ENCODE measurements around the gene BMI1. TPM values are rescaled to one million over a fixed set of nuclear protein-coding genes. Genes with fewer than 3 reads are reported as not detected.

The BMI1 gene
- total RNA-seq, 1 experiment from 2014 or later, result 6.8 TPM

- Histone ChIP-seq H3K23me2 (ENCODE audit: insufficient read length, low read depth, low read length, poor library complexity, severe bottlenecking) (peaks cover 14% of the 10 kb centered on the region), H3K23ac (ENCODE audit: insufficient read length, low read depth, low read length) (no peak overlapping the region), H3K14ac (ENCODE audit: insufficient read depth, low read length) (no peak overlapping the region), H3T11ph (ENCODE audit: low read length) (no peak overlapping the region), H2BK15ac (ENCODE audit: low read depth, low read length) (no peak overlapping the region), H2BK120ac (ENCODE audit: low read depth, low read length, poor library complexity, severe bottlenecking) (no peak overlapping the region), H3K4me2 (ENCODE audit: insufficient read depth, insufficient read length, low read length) (no peak overlapping the region), H2BK12ac (ENCODE audit: insufficient read length, low read depth, low read length) (no peak overlapping the region), H3K27me3 (ENCODE audit: insufficient read depth, low read length) (peaks cover 47% of the 10 kb centered on the region; the same call in 1 of the 2 replicates), H3K9ac (ENCODE audit: extremely low read depth, insufficient read length, low read length) (no peak overlapping the region), H3K4ac (ENCODE audit: low read depth, low read length) (no peak overlapping the region), H4K91ac (ENCODE audit: insufficient read length, low read depth, low read length) (no peak overlapping the region), H4K20me1 (ENCODE audit: control insufficient read depth, insufficient read depth, insufficient read length) (no peaks in the 10 kb centered on the region), H3K27ac (ENCODE audit: insufficient read length, low read depth, low read length) (no peak overlapping the region), H3K79me1 (ENCODE audit: insufficient read depth, low read depth, low read length, poor library complexity, severe bottlenecking) (no peaks in the 10 kb centered on the region), H3K4me1 (ENCODE audit: insufficient read depth, low read length) (no peaks in the 10 kb centered on the region), H3K79me2 (ENCODE audit: insufficient read depth, low read length) (no peaks in the 10 kb centered on the region), H3K18ac (ENCODE audit: insufficient read length, low read depth, low read length) (no peak overlapping the region), H2AFZ (ENCODE audit: low read length) (no peak overlapping the region), H2BK20ac (ENCODE audit: low read depth, low read length, poor library complexity, severe bottlenecking) (no peak overlapping the region), H3K9me3 (ENCODE audit: control insufficient read depth, low read depth, low read length) (no peaks in the 10 kb centered on the region), H4K5ac (ENCODE audit: insufficient read length, low read depth, low read length) (no peak overlapping the region), H2BK5ac (ENCODE audit: insufficient read length, low read length) (no peak overlapping the region), H2AK5ac (ENCODE audit: insufficient read length, low read length) (no peak overlapping the region), H3K56ac (ENCODE audit: insufficient read length, low read depth, low read length) (no peak overlapping the region), H4K8ac (replicated peaks; ENCODE audit: insufficient read length, low read depth, low read length) (no peak overlapping the region)
- no peak for DNase-seq
- peaks cover 0 to 5% (median 0%) of the 10 kb centered on the region in 3 experiments; a peak in 1 of 7 replicates for H3K36me3 Mint-ChIP-seq (ENCODE audit: insufficient read depth in 1 of 3, low read depth in 3 of 3)
- peaks cover 91% of the 10 kb centered on the region for H3K27me3 Mint-ChIP-seq (ENCODE audit: low read depth)
- peaks cover 6 to 13% of the 10 kb centered on the region in 2 experiments for H3K4me1 Mint-ChIP-seq
- no peak for TF ChIP-seq CTCF (conservative IDR thresholded peaks at IDR 0.05)
- no peaks in the 10 kb centered on the region; a peak in 2 of 5 replicates for H3K9me3 Mint-ChIP-seq
- no CpG with 5 or more reads among the region's 7 CpGs for WGBS (ENCODE audit: extremely low coverage, insufficient read length, low lambda C conversion rate)
- no peak overlapping the region for H3K27ac Mint-ChIP-seq
- no peak overlapping the region for H3K4me3 Mint-ChIP-seq
Measured at GRCh38 chr10:22332116-22332692, 11.3 kb downstream of the BMI1 start.
